Erythroblast (primary cell): ENCODE results near the gene SPATA45.

ENCODE experiments used
- GATA1 ChIP-seq: IDR thresholded peaks from 2 replicates; pipeline ENCODE4 v1.6.1; 2011; ENCODE audit warnings: low read depth, mild to moderate bottlenecking, control low read depth, low read length, moderate library complexity
- POLR2A ChIP-seq: IDR thresholded peaks from 2 replicates; pipeline ENCODE4 v1.6.1; 2011; ENCODE audit warnings: mild to moderate bottlenecking, low read length

GRCh38 chr1:212822956-212823355 lies 24.5 kb downstream of the SPATA45 start:
- no peak for TF ChIP-seq POLR2A
- TF ChIP-seq GATA1 = no peak
